ENCODE results near the gene RPTOR.

RPTOR gene

DNA sequence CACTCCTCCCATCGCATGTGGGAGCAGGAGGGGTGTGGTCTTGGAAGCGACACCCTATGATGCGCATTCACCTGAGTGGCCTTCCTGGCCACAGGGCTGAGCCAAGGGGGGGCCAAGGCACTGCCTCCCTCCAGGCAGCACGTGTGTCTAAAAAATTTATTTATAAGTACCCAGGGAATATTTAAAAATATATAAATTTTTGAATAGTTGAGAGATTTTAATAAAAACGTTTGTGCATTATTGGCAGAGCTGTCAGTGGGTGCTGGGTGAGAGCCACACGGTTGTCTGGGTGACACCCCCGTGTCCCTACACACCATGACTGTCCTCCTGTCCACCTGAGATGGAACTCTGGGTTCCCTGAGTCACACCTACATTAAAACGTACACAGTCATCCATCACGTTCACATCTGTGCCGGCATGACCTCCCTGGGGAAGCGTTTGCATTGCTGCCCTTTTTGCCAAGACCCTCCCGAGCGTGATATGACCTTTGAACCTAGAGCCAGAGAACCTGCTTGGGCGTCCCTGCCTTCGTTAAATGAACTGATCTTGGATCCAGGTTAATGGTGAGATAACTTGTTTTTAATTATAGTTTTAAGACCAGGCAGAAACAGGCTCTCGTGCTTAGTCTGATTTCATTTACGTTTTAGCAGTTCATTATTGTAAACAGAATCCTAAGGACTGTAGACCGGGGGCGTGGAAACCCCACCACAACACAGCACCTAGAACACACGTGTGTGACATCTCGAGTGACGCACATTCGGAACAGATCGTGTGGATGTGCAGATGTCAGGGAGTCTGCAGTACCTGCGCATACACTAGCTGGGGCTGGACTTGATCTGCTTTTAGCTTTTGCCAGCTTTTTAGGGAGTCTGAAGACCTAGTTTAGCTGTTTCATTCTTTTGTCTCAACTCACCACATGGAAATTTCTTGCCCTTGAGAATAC, 254.2 kb downstream of the RPTOR start:
- no peak for TF ChIP-seq CTCF (IDR thresholded peaks at IDR 0.05; ENCODE audit: low read depth, low read length, missing control alignments)
- no peak for DNase-seq (ENCODE audit: low read depth)

DNA sequence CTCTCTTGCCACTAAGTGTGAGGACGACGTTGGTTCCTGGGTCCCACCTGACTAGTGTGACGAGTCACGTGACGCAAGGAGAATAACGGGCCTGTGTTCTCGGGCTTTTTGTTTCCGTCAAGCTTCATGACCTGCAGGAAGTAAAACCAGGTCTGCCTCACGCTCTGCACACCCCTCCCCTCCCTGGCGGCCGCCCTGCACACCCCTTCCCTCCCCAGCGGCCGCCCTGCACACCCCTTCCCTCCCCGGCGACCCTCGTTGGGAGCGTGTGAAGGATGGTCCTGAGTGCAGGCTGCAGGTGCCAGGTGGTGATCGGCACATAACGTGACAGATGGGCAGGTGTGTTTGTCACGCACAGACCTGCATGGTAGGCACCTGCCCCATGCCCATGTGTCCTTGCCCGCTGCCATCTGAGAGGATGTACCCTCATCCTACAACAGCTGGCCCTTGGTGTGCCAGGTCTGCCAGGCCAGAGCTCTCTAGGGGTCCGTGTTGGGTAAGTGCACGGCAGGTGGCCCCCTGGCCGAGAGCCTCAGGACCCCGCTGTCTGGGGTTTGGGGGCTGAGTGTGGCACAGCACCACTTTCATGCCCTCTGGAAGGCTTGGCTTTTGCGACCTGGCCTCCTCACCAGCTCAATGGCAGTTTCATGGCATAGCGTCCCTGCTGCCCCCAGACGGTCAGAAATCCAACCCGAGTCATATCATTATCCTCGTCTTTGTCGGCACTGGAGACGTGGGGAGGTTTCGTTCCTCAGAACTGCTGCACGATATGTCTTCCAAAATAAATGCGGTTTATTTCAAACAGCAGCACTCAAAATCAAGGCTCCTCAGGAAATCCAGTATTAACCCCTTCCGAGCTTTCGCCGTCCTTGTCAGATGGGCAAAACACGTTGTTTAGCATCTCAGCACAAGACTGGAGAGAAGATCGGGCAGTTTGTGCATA, 255.2 kb downstream of the RPTOR start:
- H3K4me3 ChIP-seq (ENCODE audit: low read depth, low read length) = no peak overlapping the region
- TF ChIP-seq CTCF (IDR thresholded peaks at IDR 0.05; ENCODE audit: low read depth, low read length, missing control alignments) = no peak
- no peak for DNase-seq (ENCODE audit: low read depth)

More for the DNA sequence above, 254.2 kb downstream of the RPTOR start:
- no peak overlapping the region for H3K4me3 ChIP-seq (ENCODE audit: low read depth, low read length)

DNA sequence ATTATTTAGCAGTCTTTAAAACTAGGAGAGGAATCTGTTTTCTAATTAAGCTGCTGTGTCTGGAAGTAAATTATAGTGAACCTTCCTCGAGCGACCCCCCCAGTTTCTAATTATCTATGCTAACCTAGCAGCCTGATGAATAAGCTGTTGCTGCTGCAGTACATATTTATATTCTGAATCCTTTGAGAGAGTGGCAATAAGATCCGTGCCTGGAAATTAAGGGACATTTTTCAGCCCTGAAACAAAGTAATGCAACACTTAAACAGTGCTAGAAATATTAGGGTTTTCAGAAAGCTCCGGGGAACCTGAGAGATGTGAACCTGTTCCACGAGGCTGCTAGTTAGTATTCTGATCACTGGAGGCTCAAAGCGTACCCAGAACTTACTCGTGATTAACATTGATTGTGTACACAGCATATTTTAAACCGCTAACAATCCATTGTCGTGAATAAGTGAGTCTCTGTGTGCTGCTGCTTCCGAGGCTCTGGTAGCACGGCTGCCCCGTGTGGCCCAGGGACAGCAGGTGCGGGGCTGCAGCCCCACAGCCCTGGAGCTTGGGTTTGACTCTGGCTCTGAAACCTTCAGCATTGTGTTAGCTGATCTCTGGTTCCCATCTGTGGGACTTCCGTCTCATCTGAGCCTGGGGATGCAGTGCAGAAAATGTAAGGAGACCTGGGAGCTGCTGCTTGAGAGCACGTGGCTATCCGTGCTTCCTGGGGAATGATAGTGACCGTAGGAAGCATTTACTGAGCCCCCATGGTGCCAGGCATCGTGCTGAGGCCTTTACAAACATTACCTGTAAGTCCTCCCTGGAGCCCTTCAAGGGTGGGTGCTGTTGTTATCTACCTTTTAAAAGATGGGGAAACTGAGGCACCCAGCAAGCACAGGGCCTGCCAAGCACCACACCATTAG, 256.1 kb downstream of the RPTOR start:
- H3K4me3 ChIP-seq (ENCODE audit: low read depth, low read length) = no peak overlapping the region
- no peak for DNase-seq (ENCODE audit: low read depth)
- no peak for TF ChIP-seq CTCF (IDR thresholded peaks at IDR 0.05; ENCODE audit: low read depth, low read length, missing control alignments)

- no peak for DNase-seq (ENCODE audit: low read depth)
- no peak overlapping the region for H3K4me3 ChIP-seq (ENCODE audit: low read depth, low read length)
- no peak for TF ChIP-seq CTCF (IDR thresholded peaks at IDR 0.05; ENCODE audit: low read depth, low read length, missing control alignments)
Measured at GRCh38 chr17:80802626-80803450, 258.2 kb downstream of the RPTOR start.

- no peak overlapping the region for H3K4me3 ChIP-seq (ENCODE audit: low read depth, low read length)
- TF ChIP-seq CTCF (IDR thresholded peaks at IDR 0.05; ENCODE audit: low read depth, low read length, missing control alignments) = no peak
- DNase-seq (ENCODE audit: low read depth) = no peak
Measured at GRCh38 chr17:80803451-80804428, 259.1 kb downstream of the RPTOR start.

Measured in GM12864 (cell line).